Colonic mucosa (tissue), 4 donors: ENCODE data around the gene OR5AK2. TPM values are rescaled to one million over a fixed set of nuclear protein-coding genes. Genes with fewer than 3 reads are reported as not detected.

Experiments used
- DNase-seq: peaks from one replicate; pipeline ENCODE4 v3.0.0-alpha.2; 2020
- H3K27ac ChIP-seq: fragments of 200-600 bp; one replicate; pipeline ENCODE4 v1.8.0; 2021
- H3K27me3 ChIP-seq: fragments of 200-600 bp; one replicate; pipeline ENCODE4 v1.8.0; 2021
- H3K36me3 ChIP-seq: fragments of 200-600 bp; one replicate; pipeline ENCODE4 v1.8.0; 2021
- H3K4me1 ChIP-seq: fragments of 200-600 bp; one replicate; pipeline ENCODE4 v1.8.0; 2021; ENCODE audit warnings: mild to moderate bottlenecking
- H3K4me3 ChIP-seq: fragments of 200-600 bp; one replicate; pipeline ENCODE4 v1.8.0; 2021
- H3K9ac ChIP-seq, 2 donors: one replicate each; pipeline ENCODE4 v1.7.0; 2013; ENCODE audit warnings: control low read depth in 2 of 2, low read depth in 2 of 2, low read length in 2 of 2
- H3K9me3 ChIP-seq: fragments of 200-600 bp; one replicate; pipeline ENCODE4 v1.8.0; 2021
- intact Hi-C: fragments of 100-400 bp; cut with DNase I; formaldehyde crosslinking; loops from one replicate; pipeline ENCODE4 v1.14.1; 2022
- total RNA-seq, 2 donors: library from RNA; stranded (reverse); fragmentation: NEBNext Ultra II Directional in 1 of 2; extraction: Animal tissue kit (Norgen Biotek cat#: 25700) in 1 of 2; gene quantifications; one replicate each; pipeline ENCODE4 v1.2.1, GENCODE V29; 2021
- TF ChIP-seq, protein P1 (sequence below): fragments of 200-600 bp; IDR thresholded peaks from one replicate; pipeline ENCODE4 v1.8.0; 2022; ENCODE audit warnings: antibody characterized with exemption, mild to moderate bottlenecking
- donor health status: healthy.
- donor health status: DM: no; HTN: no; CAD: no.
- donor health status: DM: no; HTN: no; CAD: no.

Gene OR5AK2
- total RNA-seq, 2 donors from 2014 or later, result not detected

DNA sequence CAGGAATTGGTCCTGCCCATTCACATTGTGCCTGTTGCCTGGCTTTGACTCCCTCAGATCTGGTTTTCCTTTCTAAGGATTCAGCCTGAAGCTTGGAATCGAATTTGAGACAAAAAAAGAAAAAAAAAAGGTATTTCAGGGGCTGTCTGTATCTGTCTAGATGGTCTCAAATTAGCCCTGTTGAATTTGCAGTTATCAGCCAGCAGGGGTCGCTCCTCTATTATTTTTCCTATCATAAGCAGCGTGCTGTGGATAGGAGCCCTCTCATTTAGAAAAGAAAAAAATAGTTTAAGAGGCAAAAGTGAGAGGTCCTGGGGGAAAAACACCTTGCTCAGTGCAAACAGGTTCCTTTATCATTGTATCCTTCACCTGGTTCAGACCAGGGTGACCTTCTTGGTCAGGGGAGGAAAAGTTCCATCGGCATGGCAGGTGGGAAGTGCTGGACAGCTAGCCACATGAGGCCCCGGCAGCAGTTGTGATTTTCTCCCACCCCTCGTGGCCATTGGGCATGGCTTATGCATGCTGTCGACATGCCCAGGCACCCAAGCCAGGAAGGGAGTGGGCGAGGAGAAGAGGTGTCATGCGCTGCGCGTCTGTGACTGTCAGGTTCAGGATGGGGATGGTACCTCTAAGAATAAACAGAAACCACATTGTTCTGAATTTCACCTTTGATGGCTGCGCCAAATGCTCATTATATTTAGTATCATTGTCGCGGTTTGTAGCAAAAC is 13.1 kb downstream of the OR5AK2 start:
- Histone ChIP-seq H3K4me3 (no peak overlapping the region), H3K9me3 (no peaks in the 10 kb centered on the region)

DNA sequence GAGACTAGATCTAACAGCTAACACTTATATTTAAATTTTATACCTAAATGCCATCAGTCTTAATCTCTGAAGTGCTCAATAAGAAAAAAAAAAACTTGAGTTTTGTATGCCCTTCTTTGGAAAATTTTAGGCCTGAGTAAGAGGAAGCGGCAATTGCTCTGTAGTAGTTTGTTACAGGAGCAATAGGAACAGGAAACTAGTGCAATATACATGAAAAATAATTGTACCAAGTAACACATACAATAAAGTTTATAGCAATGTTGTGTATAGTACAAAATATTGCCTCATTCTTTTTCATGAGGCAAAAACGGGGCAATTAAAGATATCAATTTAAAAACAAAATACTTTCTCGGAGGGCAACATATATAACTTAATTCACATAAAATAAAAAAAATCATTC is 19.7 kb downstream of the OR5AK2 start:
- intact Hi-C loops, result no loop called here
- H3K9me3 ChIP-seq, result no peaks in the 10 kb centered on the region
- DNase-seq, result no peak
- no peak overlapping the region for H3K27ac ChIP-seq
- no peaks in the 10 kb centered on the region for H3K4me1 ChIP-seq
- no peak overlapping the region for H3K4me3 ChIP-seq
- H3K9ac ChIP-seq, result no peak overlapping the region
- TF ChIP-seq, protein P1, sequence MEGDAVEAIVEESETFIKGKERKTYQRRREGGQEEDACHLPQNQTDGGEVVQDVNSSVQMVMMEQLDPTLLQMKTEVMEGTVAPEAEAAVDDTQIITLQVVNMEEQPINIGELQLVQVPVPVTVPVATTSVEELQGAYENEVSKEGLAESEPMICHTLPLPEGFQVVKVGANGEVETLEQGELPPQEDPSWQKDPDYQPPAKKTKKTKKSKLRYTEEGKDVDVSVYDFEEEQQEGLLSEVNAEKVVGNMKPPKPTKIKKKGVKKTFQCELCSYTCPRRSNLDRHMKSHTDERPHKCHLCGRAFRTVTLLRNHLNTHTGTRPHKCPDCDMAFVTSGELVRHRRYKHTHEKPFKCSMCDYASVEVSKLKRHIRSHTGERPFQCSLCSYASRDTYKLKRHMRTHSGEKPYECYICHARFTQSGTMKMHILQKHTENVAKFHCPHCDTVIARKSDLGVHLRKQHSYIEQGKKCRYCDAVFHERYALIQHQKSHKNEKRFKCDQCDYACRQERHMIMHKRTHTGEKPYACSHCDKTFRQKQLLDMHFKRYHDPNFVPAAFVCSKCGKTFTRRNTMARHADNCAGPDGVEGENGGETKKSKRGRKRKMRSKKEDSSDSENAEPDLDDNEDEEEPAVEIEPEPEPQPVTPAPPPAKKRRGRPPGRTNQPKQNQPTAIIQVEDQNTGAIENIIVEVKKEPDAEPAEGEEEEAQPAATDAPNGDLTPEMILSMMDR, result no peak
- no peaks in the 10 kb centered on the region for H3K27me3 ChIP-seq
- no peaks in the 10 kb centered on the region for H3K36me3 ChIP-seq

More for the DNA sequence above, 13.1 kb downstream of the OR5AK2 start:
- no peaks in the 10 kb centered on the region for H3K36me3 ChIP-seq
- H3K27ac ChIP-seq, result no peak overlapping the region
- no peak for DNase-seq
- intact Hi-C loops, result no loop called here
- no peaks in the 10 kb centered on the region for H3K27me3 ChIP-seq
- H3K9ac ChIP-seq, result no peak overlapping the region
- H3K4me1 ChIP-seq, result no peaks in the 10 kb centered on the region
- TF ChIP-seq, protein P1, result no peak

DNA sequence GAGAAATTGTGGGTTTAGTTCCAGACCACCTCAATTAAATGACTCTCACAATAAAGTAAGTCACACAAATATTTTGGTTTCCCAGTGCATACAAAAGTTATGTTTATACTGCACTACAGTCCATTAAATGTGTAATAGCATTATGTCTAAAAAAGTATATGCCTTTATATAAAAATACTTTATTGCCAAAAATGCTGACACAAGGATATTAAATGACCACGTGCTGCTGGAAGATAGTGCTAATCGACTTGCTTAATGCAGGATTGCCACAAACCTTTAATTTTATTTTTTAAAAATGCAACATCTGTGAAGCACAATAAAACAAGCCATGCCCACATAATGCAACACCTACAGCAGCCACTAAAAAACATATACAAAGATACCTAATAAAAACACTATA is 27.0 kb downstream of the OR5AK2 start:
- Histone ChIP-seq H3K27ac (no peak overlapping the region), H3K9ac (no peak overlapping the region), H3K4me1 (no peaks in the 10 kb centered on the region), H3K9me3 (no peaks in the 10 kb centered on the region), H3K36me3 (no peaks in the 10 kb centered on the region), H3K27me3 (no peaks in the 10 kb centered on the region), H3K4me3 (no peak overlapping the region)
- TF ChIP-seq, protein P1, result no peak
- intact Hi-C loops, result no loop called here
- no peak for DNase-seq

DNA sequence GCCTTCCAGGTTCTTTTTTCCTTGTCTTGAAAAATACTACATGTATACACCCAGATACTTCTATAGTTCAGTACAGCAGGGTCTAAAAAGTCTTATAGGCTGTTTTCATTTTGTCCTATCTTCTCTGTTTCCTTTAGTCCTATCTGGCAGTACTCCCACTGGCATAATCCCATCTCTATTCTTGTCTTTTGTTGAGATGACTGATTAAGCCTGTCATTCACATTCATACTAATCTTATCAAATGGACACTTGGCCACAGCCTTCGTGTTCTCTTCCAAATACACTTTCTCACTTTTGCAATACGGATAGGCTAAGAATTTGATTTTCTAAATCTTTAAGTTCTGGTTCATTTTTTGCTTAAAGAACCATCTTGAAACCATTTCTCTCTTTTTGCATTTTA is 42.8 kb downstream of the OR5AK2 start:
- Histone ChIP-seq H3K36me3 (no peaks in the 10 kb centered on the region), H3K9ac (no peak overlapping the region), H3K27ac (no peak overlapping the region), H3K4me3 (no peak overlapping the region), H3K9me3 (no peaks in the 10 kb centered on the region), H3K4me1 (no peaks in the 10 kb centered on the region), H3K27me3 (no peaks in the 10 kb centered on the region)
- no peak for DNase-seq
- intact Hi-C loops, result no loop called here
- TF ChIP-seq, protein P1, result no peak

Other genes starting within 250 kb of the OR5AK2 start
- not detected for gene OR9G4, start 240.2 kb upstream of the OR5AK2 start, total RNA-seq
- gene LRRC55, start 193.0 kb downstream of the OR5AK2 start, total RNA-seq, result under 1 TPM; 0.10 to 0.27 TPM
- gene APLNR, start 248.3 kb downstream of the OR5AK2 start, total RNA-seq, result 1 to 10 TPM; 2.5 to 7.1 TPM